RWPE2 (cell line): ENCODE measurements around the gene BRPF3.

Source experiments
- ATAC-seq: fragments of 200-7000 bp; cut with Tn5 transposase; 3 replicates; pipeline ENCODE4 v1.9.1; 2021; ENCODE audit warnings: low read depth
- DNase-seq: peaks from one replicate; pipeline ENCODE4 v3.0.0-alpha.2; 2020; ENCODE audit warnings: low spot score
- H3K27ac ChIP-seq: fragments of 450-650 bp; 2 replicates; pipeline ENCODE4 v1.5.1; 2017; ENCODE audit warnings: mild to moderate bottlenecking; ENCODE audit not compliant: poor library complexity, severe bottlenecking
- H3K27me3 ChIP-seq: fragments of 250-450 bp; sonication (Bioruptor Pico); 2 replicates; pipeline ENCODE4 v1.5.1; 2021; ENCODE audit warnings: mild to moderate bottlenecking, moderate library complexity; ENCODE audit not compliant: insufficient read depth, poor library complexity, severe bottlenecking
- H3K36me3 ChIP-seq: fragments of 250-450 bp; sonication (Bioruptor Pico); 2 replicates; pipeline ENCODE4 v1.5.1; 2020; ENCODE audit warnings: low read depth, mild to moderate bottlenecking, moderate library complexity
- H3K4me1 ChIP-seq: fragments of 250-450 bp; sonication (Bioruptor Pico); 2 replicates; pipeline ENCODE4 v1.5.1; 2021; ENCODE audit warnings: mild to moderate bottlenecking, moderate library complexity; ENCODE audit not compliant: insufficient read depth, poor library complexity, severe bottlenecking
- H3K4me3 ChIP-seq: fragments of 250-450 bp; sonication (Bioruptor Pico); 2 replicates; pipeline ENCODE4 v1.5.1; 2021; ENCODE audit warnings: mild to moderate bottlenecking, moderate library complexity; ENCODE audit not compliant: severe bottlenecking
- H3K9me3 ChIP-seq: fragments of 250-450 bp; sonication (Bioruptor Pico); 2 replicates; pipeline ENCODE4 v1.5.1; 2021; ENCODE audit warnings: mild to moderate bottlenecking, moderate library complexity; ENCODE audit not compliant: severe bottlenecking
- CTCF ChIP-seq: fragments of 450-650 bp; IDR thresholded peaks from one replicate; pipeline ENCODE4 v1.5.1; 2017; ENCODE audit warnings: mild to moderate bottlenecking, moderate library complexity; ENCODE audit not compliant: poor library complexity, severe bottlenecking

Gene BRPF3

GRCh38 chr6:36196113-36196879 is at the start of gene BRPF3:
Gene BRPF3 (plus strand): TSS chr6:36196744. CDS start chr6:36200323, 3,579 bp downstream.
- H3K4me1 ChIP-seq = no peaks in the 10 kb centered on the region
- H3K4me3 ChIP-seq = peak within 1 kb of the TSS; percentile 95
- H3K9me3 ChIP-seq = no peaks in the 10 kb centered on the region
- no peaks in the 10 kb centered on the region for H3K27me3 ChIP-seq
- ATAC-seq = peak; percentile 67
- peaks cover 9% of the 10 kb centered on the region for H3K36me3 ChIP-seq
- DNase-seq = no peak
- peak; percentile 86 for TF ChIP-seq CTCF
- H3K27ac ChIP-seq = peak within 1 kb of the TSS; percentile 74

GRCh38 chr6:36147294-36147693 is 49.2 kb upstream of the BRPF3 start:
- Histone ChIP-seq H3K36me3 (no peaks in the 10 kb centered on the region), H3K4me1 (no peaks in the 10 kb centered on the region), H3K27ac (no peak overlapping the region), H3K4me3 (no peak overlapping the region), H3K9me3 (no peaks in the 10 kb centered on the region), H3K27me3 (no peaks in the 10 kb centered on the region)
- DNase-seq (no peak), ATAC-seq (no peak)
- no peak for TF ChIP-seq CTCF

- Histone ChIP-seq H3K4me3 (no peak overlapping the region), H3K9me3 (no peaks in the 10 kb centered on the region), H3K4me1 (peaks cover 5% of the 10 kb centered on the region), H3K36me3 (no peaks in the 10 kb centered on the region), H3K27ac (no peak overlapping the region), H3K27me3 (no peaks in the 10 kb centered on the region)
- ATAC-seq = no peak
- no peak for DNase-seq
- no peak for TF ChIP-seq CTCF
These were observed 47.1 kb upstream of the BRPF3 start for GRCh38 chr6:36149476-36149875.

- ATAC-seq (no peak), DNase-seq (no peak)
- Histone ChIP-seq H3K27ac (no peak overlapping the region), H3K4me1 (peaks cover 8% of the 10 kb centered on the region), H3K9me3 (no peaks in the 10 kb centered on the region), H3K27me3 (no peaks in the 10 kb centered on the region), H3K36me3 (no peaks in the 10 kb centered on the region), H3K4me3 (no peak overlapping the region)
- TF ChIP-seq CTCF = no peak
These were observed 46.3 kb upstream of the BRPF3 start for GRCh38 chr6:36150283-36150682.

GRCh38 chr6:36154286-36154685 is 42.3 kb upstream of the BRPF3 start:
- Histone ChIP-seq H3K4me1 (peaks cover 8% of the 10 kb centered on the region), H3K9me3 (no peaks in the 10 kb centered on the region), H3K27ac (no peak overlapping the region), H3K27me3 (no peaks in the 10 kb centered on the region), H3K36me3 (no peaks in the 10 kb centered on the region; the same call in 1 of the 2 replicates), H3K4me3 (no peak overlapping the region)
- ATAC-seq (peak; percentile 49), DNase-seq (no peak)
- TF ChIP-seq CTCF = no peak
